Ishikawa (cell line): ENCODE results near the gene SOX1.

Experiments
- EP300 ChIP-seq: IDR thresholded peaks from 2 replicates; pipeline ENCODE4 v1.6.1; 2012; ENCODE audit warnings: borderline replicate concordance
- RAD21 ChIP-seq: IDR thresholded peaks from 2 replicates; pipeline ENCODE4 v1.6.1; 2012; ENCODE audit warnings: low read depth
- YY1 ChIP-seq: IDR thresholded peaks from 2 replicates; pipeline ENCODE4 v1.6.1; 2012; ENCODE audit warnings: low read depth

DNA sequence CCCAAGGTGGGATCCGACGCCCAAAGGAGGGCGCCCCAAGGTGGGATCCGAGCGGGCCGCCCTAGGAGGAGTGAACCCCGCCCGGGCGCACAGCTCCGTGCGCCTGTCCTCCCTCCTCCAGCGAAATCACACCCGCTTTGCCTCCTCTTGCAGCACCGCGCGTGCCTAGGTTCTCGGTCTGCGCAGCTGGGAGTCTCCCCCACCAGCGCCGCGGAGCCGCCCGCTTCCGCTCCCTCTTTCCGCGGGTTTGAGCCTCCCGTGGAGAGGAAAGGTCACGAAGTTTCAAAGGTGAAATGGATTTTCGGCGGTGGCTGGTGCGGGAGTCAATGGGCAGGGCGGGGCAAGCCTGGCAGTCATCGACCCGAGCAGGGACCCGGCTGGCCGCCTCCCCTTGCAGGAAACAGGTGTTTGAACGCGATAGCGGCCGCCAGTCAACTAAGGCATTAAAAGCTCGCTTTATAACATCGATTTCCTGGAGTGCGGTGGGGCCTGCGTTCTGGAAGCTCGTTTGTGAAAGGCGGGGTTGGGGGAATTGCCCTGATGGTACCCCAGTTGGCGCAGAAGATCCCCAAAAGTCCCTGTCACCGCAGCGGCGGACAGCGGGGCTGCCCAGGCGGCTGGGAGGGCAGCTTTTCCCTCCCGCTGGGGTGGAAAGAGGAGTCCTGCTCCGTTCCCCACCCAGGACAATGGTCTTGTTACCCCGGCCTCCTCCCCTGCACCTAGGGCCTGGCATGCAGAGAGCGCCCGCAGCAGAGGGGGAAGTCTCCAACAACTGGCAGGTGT lies 9.0 kb upstream of the SOX1 start:
- TF ChIP-seq YY1 (no peak), EP300 (no peak), RAD21 (no peak)
